Progenitor cell of endocrine pancreas (in vitro differentiated cells): ENCODE data around the gene LHX5. TPM values are rescaled to one million over a fixed set of nuclear protein-coding genes. Genes with fewer than 3 reads are reported as not detected.

ENCODE experiments used
- DNase-seq: peaks from one replicate; pipeline ENCODE4 v3.0.0; 2021; ENCODE audit warnings: low spot score; ENCODE audit not compliant: unreplicated experiment
- H3K27ac Mint-ChIP-seq: 2 replicates; pipeline ENCODE4 v1.8.0; 2021; ENCODE audit warnings: mild to moderate bottlenecking, moderate library complexity, mixed read lengths
- H3K27me3 Mint-ChIP-seq: 2 replicates; pipeline ENCODE4 v1.8.0; 2021; ENCODE audit warnings: mixed read lengths
- H3K36me3 Mint-ChIP-seq: 2 replicates; pipeline ENCODE4 v1.8.0; 2022; ENCODE audit warnings: mixed read lengths; ENCODE audit not compliant: insufficient read depth
- H3K4me1 Mint-ChIP-seq: 2 replicates; pipeline ENCODE4 v1.8.0; 2021; ENCODE audit warnings: low read depth, mixed read lengths
- H3K4me3 Mint-ChIP-seq: 2 replicates; pipeline ENCODE4 v1.8.0; 2021; ENCODE audit warnings: low read depth, mild to moderate bottlenecking, moderate library complexity, mixed read lengths
- H3K9me3 Mint-ChIP-seq: 2 replicates; pipeline ENCODE4 v1.8.0; 2021; ENCODE audit warnings: low read depth, mixed read lengths
- CTCF ChIP-seq: fragments of 200-600 bp; sonication (generic); IDR thresholded peaks from one replicate; pipeline ENCODE4 v1.5.0; 2021; ENCODE audit warnings: antibody characterized with exemption, mild to moderate bottlenecking; ENCODE audit not compliant: unreplicated experiment
- total RNA-seq: library from RNA; stranded (reverse); gene quantifications from 2 replicates; pipeline ENCODE4 v1.2.1, GENCODE V29; 2021

LHX5 gene
- total RNA-seq, 1 donor from 2014 or later: 0.41 TPM

- no peaks in the 10 kb centered on the region for H3K9me3 Mint-ChIP-seq
Observed at GRCh38 chr12:113452458-113452857, 19.2 kb downstream of the LHX5 start.

GRCh38 chr12:113449839-113450238, 21.8 kb downstream of the LHX5 start:
- Mint-ChIP-seq H3K4me3 (no peak overlapping the region), H3K27ac (no peak overlapping the region), H3K36me3 (no peaks in the 10 kb centered on the region), H3K27me3 (peaks cover 50% of the 10 kb centered on the region), H3K9me3 (peaks cover 4% of the 10 kb centered on the region), H3K4me1 (peaks cover 12% of the 10 kb centered on the region)
- DNase-seq: no peak
- no peak for TF ChIP-seq CTCF

More at GRCh38 chr12:113452458-113452857, 19.2 kb downstream of the LHX5 start:
- Mint-ChIP-seq H3K36me3 (no peaks in the 10 kb centered on the region), H3K27me3 (peaks cover 46% of the 10 kb centered on the region), H3K4me3 (no peak overlapping the region), H3K27ac (no peak overlapping the region), H3K4me1 (peaks cover 10% of the 10 kb centered on the region)
- no peak for DNase-seq
- no peak for TF ChIP-seq CTCF

GRCh38 chr12:113449299-113449698, 22.4 kb downstream of the LHX5 start:
- H3K4me1 Mint-ChIP-seq: peaks cover 12% of the 10 kb centered on the region
- H3K27ac Mint-ChIP-seq: no peak overlapping the region
- no peaks in the 10 kb centered on the region for H3K36me3 Mint-ChIP-seq
- H3K9me3 Mint-ChIP-seq: peaks cover 4% of the 10 kb centered on the region
- H3K27me3 Mint-ChIP-seq: peaks cover 53% of the 10 kb centered on the region
- no peak overlapping the region for H3K4me3 Mint-ChIP-seq
- no peak for DNase-seq
- no peak for TF ChIP-seq CTCF

GRCh38 chr12:113448873-113449272, 22.8 kb downstream of the LHX5 start:
- peaks cover 12% of the 10 kb centered on the region for H3K4me1 Mint-ChIP-seq
- no peak for TF ChIP-seq CTCF
- peaks cover 4% of the 10 kb centered on the region for H3K9me3 Mint-ChIP-seq
- H3K4me3 Mint-ChIP-seq: no peak overlapping the region
- H3K27me3 Mint-ChIP-seq: peaks cover 53% of the 10 kb centered on the region
- H3K27ac Mint-ChIP-seq: peak overlapping the region; percentile 66
- no peak for DNase-seq
- no peaks in the 10 kb centered on the region for H3K36me3 Mint-ChIP-seq

GRCh38 chr12:113445544-113446171, 26.0 kb downstream of the LHX5 start:
- H3K27me3 Mint-ChIP-seq: peaks cover 36% of the 10 kb centered on the region

More at GRCh38 chr12:113445544-113446171, 26.0 kb downstream of the LHX5 start:
- Mint-ChIP-seq H3K36me3 (no peaks in the 10 kb centered on the region), H3K4me3 (no peak overlapping the region), H3K27ac (no peak overlapping the region), H3K4me1 (peaks cover 25% of the 10 kb centered on the region), H3K9me3 (peaks cover 4% of the 10 kb centered on the region)
- no peak for DNase-seq
- TF ChIP-seq CTCF: no peak
